Neuronal stem cell (in vitro differentiated cells): ENCODE results near the gene CACNA1C.

Source experiments
- DNase-seq: peaks from one replicate; pipeline ENCODE4 v3.0.0-alpha.2; 2013; ENCODE audit warnings: low spot score
- H2AFZ ChIP-seq: one replicate; pipeline ENCODE4 v1.6.1; 2013; ENCODE audit warnings: mild to moderate bottlenecking, low read length, inconsistent platforms
- H2AK5ac ChIP-seq: 2 replicates; pipeline ENCODE4 v1.6.1; 2013; ENCODE audit warnings: low read depth, mild to moderate bottlenecking, inconsistent platforms, low read length, moderate library complexity, mixed read lengths
- H2BK120ac ChIP-seq: 2 replicates; pipeline ENCODE4 v1.6.1; 2013; ENCODE audit warnings: low read depth, mild to moderate bottlenecking, inconsistent platforms, low read length, moderate library complexity, mixed read lengths
- H2BK12ac ChIP-seq: one replicate; pipeline ENCODE4 v1.6.1; 2013; ENCODE audit warnings: low read length, inconsistent platforms
- H2BK15ac ChIP-seq: 2 replicates; pipeline ENCODE4 v1.6.1; 2013; ENCODE audit warnings: mild to moderate bottlenecking, low read length, inconsistent platforms, mixed read lengths
- H2BK5ac ChIP-seq: one replicate; pipeline ENCODE4 v1.6.1; 2013; ENCODE audit warnings: inconsistent platforms, mild to moderate bottlenecking, low read length, moderate library complexity
- H3K14ac ChIP-seq: one replicate; pipeline ENCODE4 v1.6.1; 2013; ENCODE audit warnings: low read length, inconsistent platforms
- H3K18ac ChIP-seq: 2 replicates; pipeline ENCODE4 v1.6.1; 2013; ENCODE audit warnings: low read length, inconsistent platforms
- H3K23ac ChIP-seq: 2 replicates; pipeline ENCODE4 v1.6.1; 2013; ENCODE audit warnings: low read depth, mild to moderate bottlenecking, mixed read lengths, low read length, inconsistent platforms; ENCODE audit not compliant: poor library complexity
- H3K27ac ChIP-seq: replicated peaks from 3 replicates; pipeline ENCODE4 v1.5.1; 2013; ENCODE audit warnings: low read length, inconsistent platforms
- H3K27me3 ChIP-seq, 3 experiments: 2 replicates each; pipeline ENCODE4 v1.6.1; 2013; ENCODE audit warnings: low read length in 3 of 3, mild to moderate bottlenecking in 2 of 3, inconsistent platforms in 1 of 3, low read depth in 1 of 3, mixed read lengths in 1 of 3, moderate library complexity in 1 of 3; ENCODE audit not compliant: control insufficient read depth in 3 of 3, insufficient read depth in 3 of 3
- H3K36me3 ChIP-seq, 2 donors: replicated peaks in 1 of 2; 2 replicates each; pipeline ENCODE4 v1.6.1; 2013; ENCODE audit warnings: low read length in 2 of 2; ENCODE audit not compliant: control insufficient read depth in 2 of 2, insufficient read depth in 2 of 2
- H3K4ac ChIP-seq: 2 replicates; pipeline ENCODE4 v1.6.1; 2013; ENCODE audit warnings: inconsistent platforms, mild to moderate bottlenecking, low read length, moderate library complexity
- H3K4me1 ChIP-seq, 2 donors: 1 replicate in 1 of 2; 2 replicates in 1 of 2; pipeline ENCODE4 v1.6.1; 2013; ENCODE audit warnings: low read length in 2 of 2, low read depth in 1 of 2; ENCODE audit not compliant: control insufficient read depth in 2 of 2, insufficient read depth in 1 of 2
- H3K4me2 ChIP-seq: one replicate; pipeline ENCODE4 v1.6.1; 2013; ENCODE audit warnings: mild to moderate bottlenecking, low read length, inconsistent platforms; ENCODE audit not compliant: insufficient read depth, poor library complexity, severe bottlenecking
- H3K4me3 ChIP-seq, 2 donors: 2 replicates each; pipeline ENCODE4 v1.5.1; 2013; ENCODE audit warnings: low read length in 2 of 2, mild to moderate bottlenecking in 2 of 2, inconsistent platforms in 1 of 2, moderate library complexity in 1 of 2
- H3K79me1 ChIP-seq: one replicate; pipeline ENCODE4 v1.6.1; 2013; ENCODE audit warnings: low read depth, mild to moderate bottlenecking, inconsistent platforms, low read length, moderate library complexity
- H3K9ac ChIP-seq: one replicate; pipeline ENCODE4 v1.6.1; 2013; ENCODE audit warnings: mild to moderate bottlenecking, low read depth, low read length, inconsistent platforms; ENCODE audit not compliant: poor library complexity
- H3K9me3 ChIP-seq, 2 donors: replicated peaks in 1 of 2; 2 replicates each; pipeline versions ENCODE3 to v1.6.1; 2013; ENCODE audit warnings: low read length in 2 of 2, mild to moderate bottlenecking in 2 of 2, inconsistent platforms in 1 of 2, low read depth in 1 of 2, mixed read lengths in 1 of 2, moderate library complexity in 1 of 2; ENCODE audit not compliant: control insufficient read depth in 2 of 2, insufficient read depth in 1 of 2
- H4K8ac ChIP-seq: one replicate; pipeline ENCODE4 v1.6.1; 2013; ENCODE audit warnings: low read depth, mild to moderate bottlenecking, inconsistent platforms, low read length, moderate library complexity
- H4K91ac ChIP-seq: one replicate; pipeline ENCODE4 v1.6.1; 2013; ENCODE audit warnings: low read length, low read depth, mild to moderate bottlenecking, inconsistent platforms; ENCODE audit not compliant: poor library complexity
- WGBS, 2 donors: extraction: QIAGEN DNeasy Blood & Tissue Kit; methylation state at CpG; one replicate each; pipeline ENCODE4 v1.1.7; 2013; ENCODE audit warnings: missing lambda C conversion rate in 2 of 2, mixed read lengths in 1 of 2; ENCODE audit not compliant: insufficient read length in 2 of 2, insufficient replicate concordance in 1 of 2; ENCODE audit errors: extremely low coverage in 2 of 2; 5-methylcytosine and 5-hydroxymethylcytosine counted together

Gene CACNA1C

DNA sequence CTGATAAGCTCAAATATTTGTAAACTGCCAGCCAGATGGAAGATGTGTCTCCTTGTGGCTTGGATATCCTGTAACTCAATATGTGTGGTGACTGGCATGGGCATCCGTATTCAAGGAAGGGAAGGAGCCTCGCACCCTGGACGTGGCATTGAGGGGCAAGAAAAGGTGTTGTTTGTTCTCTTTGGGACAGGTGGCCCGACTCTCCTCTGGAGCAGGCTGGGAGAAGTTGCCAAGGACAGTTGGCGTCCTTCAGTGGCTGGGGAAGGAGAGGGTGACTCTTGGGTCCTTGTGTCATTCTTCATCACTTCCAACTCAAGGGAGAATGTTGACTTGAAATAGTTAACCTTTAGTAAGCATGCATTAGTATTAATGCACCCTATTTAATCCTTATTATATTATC is 39.6 kb downstream of the CACNA1C start:
- no peak overlapping the region for H2BK120ac ChIP-seq

DNA sequence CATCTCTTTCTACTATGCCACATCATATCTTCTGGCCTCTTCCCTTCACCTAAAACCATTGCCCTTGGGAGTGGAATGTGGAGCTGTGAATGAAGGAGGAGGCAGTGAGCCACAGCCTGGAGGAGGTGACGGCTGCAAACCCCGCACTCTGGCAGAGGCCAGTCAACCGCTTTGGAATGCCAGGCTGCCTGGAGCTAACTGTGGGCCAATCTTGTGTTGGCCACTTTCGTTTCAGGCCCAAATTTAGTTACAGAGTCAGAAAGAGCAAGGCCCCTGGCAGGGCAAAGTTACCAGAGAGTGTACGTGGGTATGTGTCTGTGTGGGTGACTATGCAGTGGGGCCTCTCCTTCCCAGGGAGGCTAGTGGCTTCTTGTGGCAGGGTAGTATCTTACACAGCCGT is 40.1 kb downstream of the CACNA1C start:
- no peak overlapping the region for H2AFZ ChIP-seq
- H3K79me1 ChIP-seq = no peaks in the 10 kb centered on the region
- H2AK5ac ChIP-seq = peak overlapping the region; percentile 44
- DNase-seq = no peak
- H3K4me2 ChIP-seq = no peak overlapping the region
- WGBS, 2 donors = no CpG with 5 or more reads among the region's 6 CpGs
- no peak overlapping the region for H3K4me3 ChIP-seq
- H4K91ac ChIP-seq = no peak overlapping the region
- no peak overlapping the region for H3K14ac ChIP-seq
- H3K4me1 ChIP-seq = no peaks in the 10 kb centered on the region
- H2BK12ac ChIP-seq = no peak overlapping the region
- H3K18ac ChIP-seq = peak overlapping the region; percentile 65
- H2BK5ac ChIP-seq = no peak overlapping the region
- H3K27ac ChIP-seq = no peak overlapping the region
- H3K36me3 ChIP-seq = no peaks in the 10 kb centered on the region
- H3K23ac ChIP-seq = peak overlapping the region; percentile 16
- H2BK120ac ChIP-seq = no peak overlapping the region
- no peak overlapping the region for H2BK15ac ChIP-seq
- H3K9me3 ChIP-seq = no peaks in the 10 kb centered on the region
- H3K9ac ChIP-seq = no peak overlapping the region
- peaks cover 0 to 7% (median 0%) of the 10 kb centered on the region in 3 experiments for H3K27me3 ChIP-seq
- no peak overlapping the region for H4K8ac ChIP-seq
- H3K4ac ChIP-seq = no peak overlapping the region

More for the DNA sequence above, 39.6 kb downstream of the CACNA1C start:
- no peak overlapping the region for H3K4me2 ChIP-seq
- no peak overlapping the region for H4K91ac ChIP-seq
- H3K4me1 ChIP-seq = no peaks in the 10 kb centered on the region
- no peak overlapping the region for H2AFZ ChIP-seq
- H3K36me3 ChIP-seq = no peaks in the 10 kb centered on the region
- no peaks in the 10 kb centered on the region for H3K79me1 ChIP-seq
- no peak overlapping the region for H3K18ac ChIP-seq
- WGBS, 2 donors = no CpG with 5 or more reads among the region's 5 CpGs
- no peak overlapping the region for H3K4me3 ChIP-seq
- H3K4ac ChIP-seq = no peak overlapping the region
- no peak overlapping the region for H3K14ac ChIP-seq
- no peak overlapping the region for H2BK12ac ChIP-seq
- no peak overlapping the region for H4K8ac ChIP-seq
- no peak overlapping the region for H2AK5ac ChIP-seq
- H3K9ac ChIP-seq = no peak overlapping the region
- DNase-seq = no peak
- H2BK15ac ChIP-seq = no peak overlapping the region
- no peak overlapping the region for H3K23ac ChIP-seq
- H3K9me3 ChIP-seq = no peaks in the 10 kb centered on the region
- peaks cover 0 to 7% (median 0%) of the 10 kb centered on the region in 3 experiments for H3K27me3 ChIP-seq
- no peak overlapping the region for H2BK5ac ChIP-seq
- no peak overlapping the region for H3K27ac ChIP-seq

DNA sequence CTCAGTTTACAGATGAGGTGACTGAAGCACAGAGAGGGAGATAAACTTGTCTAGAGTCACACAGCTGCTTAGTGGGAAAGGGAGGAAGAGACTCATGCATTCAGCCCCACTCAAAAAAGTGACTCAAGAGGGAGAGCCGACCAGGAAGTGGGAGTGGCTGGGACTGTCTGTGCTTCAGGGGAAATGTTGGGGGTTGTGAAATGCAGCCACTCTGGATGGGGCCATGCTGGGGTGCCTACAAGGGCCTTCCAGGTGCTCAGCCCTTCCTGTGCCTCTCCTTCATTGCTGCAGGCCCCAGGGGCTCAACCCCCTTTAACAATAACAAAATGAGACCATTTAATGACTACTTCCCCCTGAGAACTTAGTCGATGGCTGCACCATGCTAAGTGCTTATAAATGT is 41.8 kb downstream of the CACNA1C start:
- no peaks in the 10 kb centered on the region for H3K79me1 ChIP-seq
- no peaks in the 10 kb centered on the region for H3K4me1 ChIP-seq
- no peak overlapping the region for H4K91ac ChIP-seq
- whole genome bisulfite sequencing, 2 donors = no CpG with 5 or more reads among the region's 2 CpGs
- no peak overlapping the region for H2BK15ac ChIP-seq
- no peak overlapping the region for H3K9ac ChIP-seq
- H2BK120ac ChIP-seq = no peak overlapping the region
- H2AK5ac ChIP-seq = no peak overlapping the region
- H2BK5ac ChIP-seq = no peak overlapping the region
- H2AFZ ChIP-seq = no peak overlapping the region
- no peak overlapping the region for H3K23ac ChIP-seq
- H3K14ac ChIP-seq = no peak overlapping the region
- H4K8ac ChIP-seq = no peak overlapping the region
- no peak overlapping the region for H3K4me2 ChIP-seq
- H3K36me3 ChIP-seq = no peaks in the 10 kb centered on the region
- H2BK12ac ChIP-seq = no peak overlapping the region
- H3K18ac ChIP-seq = no peak overlapping the region
- peaks cover 0 to 7% (median 0%) of the 10 kb centered on the region in 3 experiments for H3K27me3 ChIP-seq
- no peaks in the 10 kb centered on the region for H3K9me3 ChIP-seq
- H3K4me3 ChIP-seq = no peak overlapping the region
- no peak for DNase-seq
- H3K4ac ChIP-seq = no peak overlapping the region
- no peak overlapping the region for H3K27ac ChIP-seq

DNA sequence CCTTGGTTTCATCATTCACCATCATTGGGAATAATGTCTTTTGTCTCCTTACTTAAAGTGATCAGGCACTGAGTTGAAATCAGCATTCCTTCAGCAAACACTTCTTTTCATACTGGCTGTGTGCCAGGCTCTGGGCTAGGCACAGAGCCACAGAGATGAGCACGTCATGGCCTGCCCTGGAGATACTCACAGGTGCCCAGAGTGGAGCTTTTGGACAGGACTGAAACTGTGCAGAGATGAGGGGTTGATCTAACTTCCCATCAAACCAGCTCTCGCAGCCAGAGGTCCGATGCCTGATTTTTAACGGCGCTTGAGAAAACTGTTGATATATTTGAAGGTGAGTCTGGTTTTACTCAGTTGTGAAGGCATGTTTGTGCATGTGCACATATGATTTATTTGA is 43.1 kb downstream of the CACNA1C start:
- no peak for DNase-seq
- Histone ChIP-seq H3K36me3 (no peaks in the 10 kb centered on the region), H3K4me3 (no peak overlapping the region), H4K8ac (no peak overlapping the region), H2BK120ac (no peak overlapping the region), H3K4me2 (no peak overlapping the region), H2AK5ac (no peak overlapping the region), H3K79me1 (no peaks in the 10 kb centered on the region), H3K9ac (no peak overlapping the region), H3K4ac (no peak overlapping the region), H3K23ac (no peak overlapping the region), H3K27me3 (peaks cover 0 to 7% (median 0%) of the 10 kb centered on the region in 3 experiments), H3K14ac (no peak overlapping the region), H2BK15ac (no peak overlapping the region), H4K91ac (no peak overlapping the region), H3K27ac (no peak overlapping the region), H2BK5ac (no peak overlapping the region), H2AFZ (no peak overlapping the region), H2BK12ac (no peak overlapping the region), H3K18ac (no peak overlapping the region), H3K4me1 (no peaks in the 10 kb centered on the region), H3K9me3 (no peaks in the 10 kb centered on the region)
- no CpG with 5 or more reads among the region's 5 CpGs for WGBS, 2 donors
